Heart left ventricle (tissue), 13 donors: ENCODE results near the gene RBM22.
"Not testable (repeated sequence)": the region's sequence is repeated elsewhere in the genome, so short reads cannot be mapped to it uniquely, and the experiment has no call there.

Source experiments
- POLR2A ChIP-seq, 2 donors: fragments of 450-650 bp; IDR thresholded peaks; one replicate each; pipeline ENCODE4 v1.6.1; 2017; ENCODE audit warnings: antibody characterized with exemption in 2 of 2, mild to moderate bottlenecking in 2 of 2, moderate library complexity in 2 of 2
- TF ChIP-seq, protein P1 (sequence below), 12 donors: fragments of 200-600 bp; sonication (generic) in 4 of 12; IDR thresholded peaks; one replicate each; pipeline versions ENCODE4 v1.5.0 to v1.8.0; 2018 to 2022; ENCODE audit warnings: antibody characterized with exemption in 12 of 12, mild to moderate bottlenecking in 5 of 12
- donor health status: ischemic (EF 13 %, LVEDD 7.1; RV severe dilation, severe dysfunction).
- donor health status: DM: no; HTN: yes; CAD: no.
- donor health status: DM: no; HTN: no; CAD: no.
- donor health status: ischemic (EF 25% LVEDD 6.9; RV normal size, moderate dysfunction).
- donor health status: ischemic (EF 25% LVEDD 5.7; RV mildly dilated, moderate dysfunction).
- donor health status: ischemic (EF 35%, LVEDD 5.7; RV mildly dilated, moderate dysfunction).
- donor health status: nonischemic (EF 11% LVEDD 7.7; RV severe dilation, severe dysfunction).
- donor health status: DM: yes; HTN: yes; CAD: no.
- donor health status: PGD.
- donor health status: ischemic (EF 29% LVEDD 5.4; RV normal size, mild dysfunction).
- donor health status: nonischemic (EF 23%, LVEDD 6.1; RV moderate dilation, normal function).

DNA sequence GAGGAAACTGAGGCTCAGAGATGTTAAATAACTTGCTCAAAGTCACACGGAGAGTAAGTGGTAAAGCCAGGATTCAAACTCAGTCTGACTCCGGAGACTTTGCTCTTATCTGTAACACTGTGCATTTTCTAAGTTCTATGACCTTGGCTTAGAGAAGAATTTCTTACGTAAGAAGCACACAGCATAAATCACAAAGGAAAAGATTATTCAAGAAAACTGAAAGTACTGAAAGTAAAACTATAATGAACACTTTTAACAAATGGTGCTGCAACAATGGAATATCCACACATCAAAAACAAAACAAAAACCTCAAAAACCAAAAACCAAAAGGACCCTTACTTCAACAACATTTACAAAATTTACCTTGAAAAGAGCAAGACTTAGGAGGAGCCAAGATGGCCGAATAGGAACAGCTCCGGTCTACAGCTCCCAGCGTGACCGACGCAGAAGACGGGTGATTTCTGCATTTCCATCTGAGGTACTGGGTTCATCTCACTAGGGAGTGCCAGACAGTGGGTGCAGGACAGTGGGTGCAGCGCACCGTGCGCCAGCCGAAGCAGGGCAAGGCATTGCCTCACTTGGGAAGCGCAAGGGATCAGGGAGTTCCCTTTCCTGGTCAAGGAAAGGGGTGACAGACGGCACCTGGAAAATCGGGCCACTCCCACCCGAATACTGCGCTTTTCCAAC is 41.7 kb upstream of the RBM22 start:
- TF ChIP-seq, protein P1, sequence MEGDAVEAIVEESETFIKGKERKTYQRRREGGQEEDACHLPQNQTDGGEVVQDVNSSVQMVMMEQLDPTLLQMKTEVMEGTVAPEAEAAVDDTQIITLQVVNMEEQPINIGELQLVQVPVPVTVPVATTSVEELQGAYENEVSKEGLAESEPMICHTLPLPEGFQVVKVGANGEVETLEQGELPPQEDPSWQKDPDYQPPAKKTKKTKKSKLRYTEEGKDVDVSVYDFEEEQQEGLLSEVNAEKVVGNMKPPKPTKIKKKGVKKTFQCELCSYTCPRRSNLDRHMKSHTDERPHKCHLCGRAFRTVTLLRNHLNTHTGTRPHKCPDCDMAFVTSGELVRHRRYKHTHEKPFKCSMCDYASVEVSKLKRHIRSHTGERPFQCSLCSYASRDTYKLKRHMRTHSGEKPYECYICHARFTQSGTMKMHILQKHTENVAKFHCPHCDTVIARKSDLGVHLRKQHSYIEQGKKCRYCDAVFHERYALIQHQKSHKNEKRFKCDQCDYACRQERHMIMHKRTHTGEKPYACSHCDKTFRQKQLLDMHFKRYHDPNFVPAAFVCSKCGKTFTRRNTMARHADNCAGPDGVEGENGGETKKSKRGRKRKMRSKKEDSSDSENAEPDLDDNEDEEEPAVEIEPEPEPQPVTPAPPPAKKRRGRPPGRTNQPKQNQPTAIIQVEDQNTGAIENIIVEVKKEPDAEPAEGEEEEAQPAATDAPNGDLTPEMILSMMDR (IDR thresholded peaks at IDR 0.05), result not testable (repeated sequence)
- not testable (repeated sequence) for TF ChIP-seq POLR2A (IDR thresholded peaks at IDR 0.05)
